HepG2 (cell line): ENCODE results near the gene PHACTR1. TPM values are rescaled to one million over a fixed set of nuclear protein-coding genes. Genes with fewer than 3 reads are reported as not detected.

ENCODE experiments used
- ATF2 ChIP-seq: sonication (generic); formaldehyde crosslinking; IDR thresholded peaks from 2 replicates; pipeline ENCODE4 v1.4.0; 2020; ENCODE audit warnings: missing genetic modification reagents
- CBX5 ChIP-seq: sonication (generic); formaldehyde crosslinking; IDR thresholded peaks from 2 replicates; pipeline ENCODE4 v1.4.0; 2020; ENCODE audit warnings: missing genetic modification reagents, borderline replicate concordance
- CREBL2 ChIP-seq: sonication (generic); formaldehyde crosslinking; IDR thresholded peaks from 2 replicates; pipeline ENCODE4 v1.8.1; 2023; ENCODE audit warnings: missing genetic modification reagents, mild to moderate bottlenecking, borderline replicate concordance
- FOXC1 ChIP-seq: sonication (generic); formaldehyde crosslinking; IDR thresholded peaks from 2 replicates; pipeline ENCODE4 v1.8.0; 2022; ENCODE audit warnings: mild to moderate bottlenecking, missing genetic modification reagents, borderline replicate concordance
- GLI4 ChIP-seq: sonication (generic); formaldehyde crosslinking; IDR thresholded peaks from 2 replicates; pipeline ENCODE4 v1.5.1; 2020; ENCODE audit warnings: missing genetic modification reagents, mild to moderate bottlenecking, moderate library complexity, borderline replicate concordance
- HNF4G ChIP-seq, 2 experiments: sonication (generic) in 1 of 2; formaldehyde crosslinking in 1 of 2; IDR thresholded peaks; 2 replicates each; pipeline versions ENCODE4 v1.4.0 to v1.6.1; 2011 to 2020; ENCODE audit warnings: borderline replicate concordance in 2 of 2, low read depth in 2 of 2, mild to moderate bottlenecking in 2 of 2, low read length in 1 of 2, missing genetic modification reagents in 1 of 2, moderate library complexity in 1 of 2
- KLF13 ChIP-seq: sonication (generic); formaldehyde crosslinking; IDR thresholded peaks from 2 replicates; pipeline ENCODE4 v1.4.0; 2020; ENCODE audit warnings: mild to moderate bottlenecking, missing genetic modification reagents
- LRRFIP1 ChIP-seq: sonication (generic); formaldehyde crosslinking; conservative IDR thresholded peaks from 2 replicates; pipeline ENCODE4 v1.4.0; 2020; ENCODE audit warnings: missing genetic modification reagents
- NFATC3 ChIP-seq: sonication (generic); formaldehyde crosslinking; IDR thresholded peaks from 2 replicates; pipeline ENCODE4 v1.5.1; 2020; ENCODE audit warnings: mild to moderate bottlenecking, missing genetic modification reagents
- PATZ1 ChIP-seq: sonication (generic); formaldehyde crosslinking; IDR thresholded peaks from 2 replicates; pipeline ENCODE4 v1.4.0; 2020; ENCODE audit warnings: missing genetic modification reagents
- POGZ ChIP-seq: sonication (generic); formaldehyde crosslinking; IDR thresholded peaks from 2 replicates; pipeline ENCODE4 v1.4.0; 2020; ENCODE audit warnings: mild to moderate bottlenecking, missing genetic modification reagents
- SIX4 ChIP-seq: sonication (generic); formaldehyde crosslinking; IDR thresholded peaks from 2 replicates; pipeline ENCODE4 v1.4.0; 2020; ENCODE audit warnings: missing genetic modification reagents
- SP140L ChIP-seq: sonication (generic); formaldehyde crosslinking; IDR thresholded peaks from 2 replicates; pipeline ENCODE4 v1.4.0; 2020; ENCODE audit warnings: missing genetic modification reagents, borderline replicate concordance
- STAG1 ChIP-seq: sonication (generic); formaldehyde crosslinking; IDR thresholded peaks from 2 replicates; pipeline ENCODE4 v1.4.0; 2020; ENCODE audit warnings: missing genetic modification reagents
- ZBTB21 ChIP-seq: sonication (generic); formaldehyde crosslinking; IDR thresholded peaks from 2 replicates; pipeline ENCODE4 v1.4.0; 2020; ENCODE audit warnings: missing genetic modification reagents
- ZFP90 ChIP-seq: sonication (generic); formaldehyde crosslinking; IDR thresholded peaks from 2 replicates; pipeline ENCODE4 v1.8.0; 2022; ENCODE audit warnings: missing genetic modification reagents, mild to moderate bottlenecking, inconsistent platforms, borderline replicate concordance
- ZNF205 ChIP-seq: IDR thresholded peaks from 2 replicates; pipeline ENCODE4 v1.6.1; 2018; ENCODE audit warnings: missing biosample characterization, missing genetic modification reagents
- ZNF576 ChIP-seq: sonication (generic); formaldehyde crosslinking; IDR thresholded peaks from 2 replicates; pipeline ENCODE4 v1.4.0; 2020; ENCODE audit warnings: mild to moderate bottlenecking, missing genetic modification reagents
- ZNF580 ChIP-seq: IDR thresholded peaks from 2 replicates; pipeline ENCODE4 v1.6.1; 2016; ENCODE audit warnings: low read depth, borderline replicate concordance
- ZSCAN30 ChIP-seq: sonication (generic); formaldehyde crosslinking; IDR thresholded peaks from 2 replicates; pipeline ENCODE4 v1.5.0; 2020; ENCODE audit warnings: mild to moderate bottlenecking, missing genetic modification reagents
- polyA plus RNA-seq, 8 experiments: library from polyadenylated mRNA; depleted of rRNA in 3 of 8; stranded (reverse) in 7 of 8; unstranded in 1 of 8; fragments of >200 nt; fragmentation: Illumina TruSeq in 4 of 8; extraction: Trizol in 4 of 8; gene quantifications; 2 replicates each; pipeline versions ENCODE4 v1.2.1 to v1.2.3, GENCODE V29; 2011 to 2016; ENCODE audit warnings: low read depth in 4 of 8, missing spikeins in 1 of 8, mixed read lengths in 1 of 8; ENCODE audit not compliant: insufficient read depth in 1 of 8
- total RNA-seq, 5 experiments: library from RNA; depleted of rRNA; stranded (reverse); fragments of >200 nt; fragmentation: Illumina TruSeq; extraction: Trizol; gene quantifications; 2 replicates each; pipeline ENCODE4 v1.2.3, GENCODE V29; 2016; ENCODE audit warnings: low read depth in 1 of 5

Gene PHACTR1
- total and polyA plus RNA-seq, 2 of the 13 experiments (the other 11 are each of a cell fraction or from before 2014, with no cell fraction given), result 0.09 TPM; not detected in 1

- no peak for TF ChIP-seq LRRFIP1
- no peak for TF ChIP-seq ZNF576
- no peak for TF ChIP-seq POGZ
- no peak for TF ChIP-seq PATZ1
- no peak for TF ChIP-seq KLF13
- TF ChIP-seq SIX4, result no peak
- no peak for TF ChIP-seq SP140L (CRISPR knock-in tag)
- no peak for TF ChIP-seq ZNF205 (CRISPR knock-in tag)
- TF ChIP-seq STAG1 (CRISPR knock-in tag), result no peak
- no peak for TF ChIP-seq ZFP90 (CRISPR knock-in tag)
- no peak for TF ChIP-seq ZNF580 (CRISPR knock-in tag)
- TF ChIP-seq ATF2 (CRISPR knock-in tag), result peak; percentile 55
- TF ChIP-seq FOXC1 (CRISPR knock-in tag), result no peak
- no peak for TF ChIP-seq NFATC3
- no peak for TF ChIP-seq CBX5 (CRISPR knock-in tag)
- peak; percentile 96 for TF ChIP-seq ZBTB21 (CRISPR knock-in tag)
- TF ChIP-seq ZSCAN30 (CRISPR knock-in tag), result no peak
- no peak for TF ChIP-seq GLI4 (CRISPR knock-in tag)
- peak; percentile 17; the same call in 1 of the 2 replicates for TF ChIP-seq HNF4G (IDR thresholded peaks at IDR 0.05; ENCODE audit: borderline replicate concordance, low read depth, low read length)
- no peak for TF ChIP-seq HNF4G (CRISPR knock-in tag; IDR thresholded peaks at IDR 0.05; ENCODE audit: borderline replicate concordance, low read depth)
- TF ChIP-seq CREBL2 (CRISPR knock-in tag), result no peak
Measured at GRCh38 chr6:13302751-13303667, 586.4 kb downstream of the PHACTR1 start (continued).
